ENCODE measurements around the gene NCCRP1.

- no peak for TF ChIP-seq CTCF (IDR thresholded peaks at IDR 0.05)
- no peak for TF ChIP-seq POLR2A (IDR thresholded peaks at IDR 0.05)
Measured at GRCh38 chr19:39166571-39167391, 30.0 kb upstream of the NCCRP1 start.
